ENCODE data around the gene DGLUCY.

DGLUCY gene

GRCh38 chr14:91270188-91270587 lies 156.3 kb downstream of the DGLUCY start:
- no peak overlapping the region for H3K27ac ChIP-seq
- TF ChIP-seq ZFX (IDR thresholded peaks at IDR 0.05; ENCODE audit: borderline replicate concordance), result no peak
- TF ChIP-seq CTCF (IDR thresholded peaks at IDR 0.05), result no peak

GRCh38 chr14:91270619-91271018 lies 156.7 kb downstream of the DGLUCY start:
- TF ChIP-seq ZFX (IDR thresholded peaks at IDR 0.05; ENCODE audit: borderline replicate concordance) (no peak), CTCF (IDR thresholded peaks at IDR 0.05) (no peak)
- no peak overlapping the region for H3K27ac ChIP-seq

GRCh38 chr14:91271639-91272038 lies 157.8 kb downstream of the DGLUCY start:
- TF ChIP-seq CTCF (IDR thresholded peaks at IDR 0.05), result no peak
- no peak for TF ChIP-seq ZFX (IDR thresholded peaks at IDR 0.05; ENCODE audit: borderline replicate concordance)
- H3K27ac ChIP-seq, result no peak overlapping the region

GRCh38 chr14:91272341-91273272 lies 158.7 kb downstream of the DGLUCY start:
- no peak overlapping the region for H3K27ac ChIP-seq

GRCh38 chr14:91273273-91273884 lies 159.5 kb downstream of the DGLUCY start:
- H3K27ac ChIP-seq, result no peak overlapping the region
- TF ChIP-seq CTCF (IDR thresholded peaks at IDR 0.05) (no peak), ZFX (IDR thresholded peaks at IDR 0.05; ENCODE audit: borderline replicate concordance) (no peak)

More at GRCh38 chr14:91272341-91273272, 158.7 kb downstream of the DGLUCY start:
- TF ChIP-seq ZFX (IDR thresholded peaks at IDR 0.05; ENCODE audit: borderline replicate concordance) (no peak), CTCF (IDR thresholded peaks at IDR 0.05) (no peak)

- no peak overlapping the region for H3K27ac ChIP-seq
- no peak for TF ChIP-seq ZFX (IDR thresholded peaks at IDR 0.05; ENCODE audit: borderline replicate concordance)
- no peak for TF ChIP-seq CTCF (IDR thresholded peaks at IDR 0.05)
These were observed 160.0 kb downstream of the DGLUCY start for GRCh38 chr14:91273885-91274273.

DNA sequence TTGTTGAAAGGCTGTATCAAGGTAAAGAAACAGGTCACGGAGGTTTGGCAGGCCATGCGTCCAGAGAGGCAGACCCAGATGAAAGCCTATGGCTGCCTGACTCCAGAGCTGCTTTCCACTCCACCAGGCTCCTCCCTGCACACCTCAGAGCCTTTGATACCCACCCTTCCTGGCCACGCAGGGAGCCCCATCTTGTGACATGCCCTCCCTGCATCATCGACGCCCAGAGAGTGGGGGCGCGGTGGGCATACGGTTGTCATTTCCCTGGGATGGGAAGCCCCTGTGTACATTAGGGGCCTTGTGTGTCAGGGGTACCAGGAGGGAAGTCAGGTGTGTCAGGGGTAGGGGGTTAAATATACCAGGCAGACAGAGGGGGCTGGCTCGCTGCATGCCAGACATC lies 160.9 kb downstream of the DGLUCY start:
- H3K27ac ChIP-seq, result no peak overlapping the region
- TF ChIP-seq ZFX (IDR thresholded peaks at IDR 0.05; ENCODE audit: borderline replicate concordance) (no peak), CTCF (IDR thresholded peaks at IDR 0.05) (no peak)
